ENCODE measurements around the gene PCP4.

PCP4 gene

DNA sequence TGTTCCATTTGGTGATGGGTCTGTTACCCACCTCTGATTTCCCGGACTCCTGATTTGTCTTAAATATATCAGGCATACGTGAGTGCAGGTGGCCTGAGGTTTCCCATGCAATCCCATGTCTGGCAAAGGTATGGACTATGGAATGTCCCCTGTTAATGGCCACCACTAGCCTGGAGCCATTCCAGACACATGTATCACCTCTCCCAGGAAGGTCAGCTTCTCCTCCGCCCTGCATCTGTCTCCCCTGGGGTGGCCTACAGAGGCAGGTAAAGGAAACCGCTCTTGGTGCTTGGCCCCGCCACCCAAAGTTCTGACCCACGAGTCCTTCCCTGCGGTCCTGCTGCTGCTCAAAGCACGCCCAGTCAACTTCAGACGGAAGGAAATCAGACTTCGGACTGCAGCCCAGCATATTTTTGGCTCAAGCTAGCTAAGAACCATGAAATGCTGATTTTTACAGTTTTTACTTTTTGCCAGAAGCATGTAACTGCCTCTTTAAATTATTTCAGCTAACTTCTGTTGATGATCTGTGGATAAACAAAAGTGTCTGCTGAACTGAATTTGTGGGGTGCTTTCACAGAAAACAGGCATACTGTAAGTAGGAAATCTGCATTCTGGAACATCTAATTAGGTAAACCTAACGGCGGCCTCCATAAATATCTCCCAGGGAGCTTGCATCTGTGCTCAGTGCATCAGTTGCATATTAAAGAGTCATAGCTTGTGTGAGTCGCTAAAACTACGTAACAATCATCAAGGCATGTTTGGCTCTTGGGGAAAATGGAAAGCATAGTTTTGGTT is 105.9 kb downstream of the PCP4 start:
- no peak for DNase-seq (ENCODE audit: low read depth)

DNA sequence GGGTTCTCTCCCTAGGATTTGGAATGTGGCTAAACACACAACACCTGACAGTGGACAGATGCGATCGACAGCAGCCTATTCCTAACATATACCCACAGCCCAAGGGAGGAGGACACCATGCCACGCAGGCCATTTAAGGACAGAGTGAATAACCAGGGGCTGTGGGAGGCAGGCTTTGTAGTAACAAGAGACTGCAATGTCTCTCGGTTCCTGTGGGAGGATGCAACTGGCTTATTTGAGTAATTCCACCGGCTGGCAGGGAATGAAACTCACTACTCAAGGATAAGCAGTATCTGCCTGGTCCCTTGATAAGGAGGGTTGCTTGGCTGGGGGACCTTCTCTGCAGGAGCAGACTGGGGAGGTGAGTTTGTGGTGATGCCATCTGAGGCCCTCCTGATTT is 109.6 kb downstream of the PCP4 start:
- DNase-seq (ENCODE audit: low read depth): no peak
